CD14-positive monocyte (primary cell): ENCODE results near the gene GGT1. TPM values are rescaled to one million over a fixed set of nuclear protein-coding genes. Genes with fewer than 3 reads are reported as not detected.
"Not testable (repeated sequence)": the region's sequence is repeated elsewhere in the genome, so short reads cannot be mapped to it uniquely, and the experiment has no call there.

Source experiments
- DNase-seq, 3 donors: peaks; one replicate each; pipeline ENCODE4 v3.0.0-alpha.2; 2011 to 2022
- H2AFZ ChIP-seq: 2 replicates; pipeline ENCODE4 v1.6.0; 2012; ENCODE audit warnings: mild to moderate bottlenecking, low read depth, low read length, inconsistent platforms; ENCODE audit not compliant: insufficient read depth, poor library complexity, severe bottlenecking
- H3K27ac ChIP-seq, 2 donors: 1 replicate in 1 of 2; 2 replicates in 1 of 2; pipeline ENCODE4 v1.5.1; 2012 to 2013; ENCODE audit warnings: low read length in 2 of 2, control low read depth in 1 of 2, inconsistent platforms in 1 of 2, low read depth in 1 of 2, mild to moderate bottlenecking in 1 of 2
- H3K27me3 ChIP-seq, 2 donors: one replicate each; pipeline versions ENCODE4 v1.6.0 to v1.6.1; 2011 to 2013; ENCODE audit warnings: low read length in 2 of 2; ENCODE audit not compliant: control insufficient read depth in 2 of 2, insufficient read depth in 2 of 2
- H3K36me3 ChIP-seq, 2 donors: replicated peaks in 1 of 2; 1 replicate in 1 of 2; 2 replicates in 1 of 2; pipeline versions ENCODE4 v1.5.1 to v1.6.1; 2012 to 2013; ENCODE audit warnings: low read length in 2 of 2, control low read depth in 1 of 2, inconsistent platforms in 1 of 2, mild to moderate bottlenecking in 1 of 2; ENCODE audit not compliant: insufficient read depth in 2 of 2, control insufficient read depth in 1 of 2
- H3K4me1 ChIP-seq, 2 donors: 1 replicate in 1 of 2; 2 replicates in 1 of 2; pipeline versions ENCODE4 v1.5.1 to v1.6.1; 2012 to 2013; ENCODE audit warnings: low read length in 2 of 2, control low read depth in 1 of 2, inconsistent platforms in 1 of 2, mild to moderate bottlenecking in 1 of 2, moderate library complexity in 1 of 2; ENCODE audit not compliant: insufficient read depth in 2 of 2, control insufficient read depth in 1 of 2
- H3K4me2 ChIP-seq: replicated peaks from 2 replicates; pipeline ENCODE3; 2012; ENCODE audit warnings: low read length, moderate library complexity, mild to moderate bottlenecking; ENCODE audit not compliant: poor library complexity, severe bottlenecking; ENCODE audit errors: extremely low read depth
- H3K4me3 ChIP-seq, 3 experiments: fragments of 200-600 bp in 1 of 3; sonication (generic) in 1 of 3; replicated peaks in 1 of 3; 1 replicate in 2 of 3; 2 replicates in 1 of 3; pipeline ENCODE4 v1.5.1; 2011 to 2013; ENCODE audit warnings: low read length in 3 of 3, mild to moderate bottlenecking in 3 of 3, control low read depth in 2 of 3, low read depth in 2 of 3, inconsistent platforms in 1 of 3, moderate library complexity in 1 of 3
- H3K79me2 ChIP-seq: 2 replicates; pipeline ENCODE4 v1.6.0; 2012; ENCODE audit warnings: mild to moderate bottlenecking, control low read depth, inconsistent platforms, low read length, moderate library complexity; ENCODE audit not compliant: insufficient read depth
- H3K9ac ChIP-seq: 2 replicates; pipeline ENCODE4 v1.6.0; 2017; ENCODE audit warnings: low read length, mild to moderate bottlenecking; ENCODE audit not compliant: insufficient read depth, poor library complexity, severe bottlenecking
- H3K9me3 ChIP-seq, 2 donors: replicated peaks in 1 of 2; 1 replicate in 1 of 2; 2 replicates in 1 of 2; pipeline versions ENCODE4 v1.5.1 to v1.6.1; 2012 to 2013; ENCODE audit warnings: low read length in 2 of 2, control low read depth in 1 of 2; ENCODE audit not compliant: control insufficient read depth in 1 of 2, insufficient read depth in 1 of 2
- H4K20me1 ChIP-seq: 2 replicates; pipeline ENCODE4 v1.6.0; 2012; ENCODE audit warnings: mild to moderate bottlenecking, low read length, control low read depth, moderate library complexity; ENCODE audit not compliant: insufficient read depth
- H3K27ac Mint-ChIP-seq, 7 donors: one replicate each; pipeline ENCODE4 v1.8.0; 2020; ENCODE audit warnings: mild to moderate bottlenecking in 7 of 7, mixed read lengths in 7 of 7, moderate library complexity in 6 of 7, inconsistent platforms in 2 of 7
- H3K27me3 Mint-ChIP-seq, 3 donors: one replicate each; pipeline ENCODE4 v1.8.0; 2021 to 2022; ENCODE audit warnings: low read depth in 3 of 3, mild to moderate bottlenecking in 3 of 3, mixed read lengths in 3 of 3, moderate library complexity in 3 of 3, inconsistent platforms in 1 of 3
- H3K36me3 Mint-ChIP-seq, 2 donors: one replicate each; pipeline ENCODE4 v1.8.0; 2020; ENCODE audit warnings: mixed read lengths in 2 of 2, inconsistent platforms in 1 of 2, mild to moderate bottlenecking in 1 of 2
- H3K4me1 Mint-ChIP-seq: one replicate; pipeline ENCODE4 v1.8.0; 2020; ENCODE audit warnings: mild to moderate bottlenecking, mixed read lengths
- H3K4me3 Mint-ChIP-seq, 2 donors: one replicate each; pipeline ENCODE4 v1.8.0; 2020; ENCODE audit warnings: mild to moderate bottlenecking in 2 of 2, mixed read lengths in 2 of 2, moderate library complexity in 1 of 2
- H3K9me3 Mint-ChIP-seq, 7 donors: one replicate each; pipeline ENCODE4 v1.8.0; 2020 to 2022; ENCODE audit warnings: mixed read lengths in 7 of 7, mild to moderate bottlenecking in 6 of 7, moderate library complexity in 6 of 7, inconsistent platforms in 2 of 7
- WGBS: methylation state at CpG from one replicate; pipeline ENCODE4 v1.1.5; 2013; ENCODE audit warnings: missing lambda C conversion rate; ENCODE audit not compliant: insufficient coverage; 5-methylcytosine and 5-hydroxymethylcytosine counted together
- intact Hi-C, 2 donors: fragments of 100-400 bp; cut with micrococcal nuclease; formaldehyde crosslinking; loops; one replicate each; pipeline versions ENCODE4 v1.15.0 to v1.15.1; 2023
- polyA plus RNA-seq, 3 donors: library from polyadenylated mRNA; depleted of rRNA in 1 of 3; unstranded in 2 of 3; stranded (reverse) in 1 of 3; fragments of 300-500 nt in 2 of 3; fragments of >200 nt in 1 of 3; fragmentation: Illumina TruSeq in 2 of 3; gene quantifications; 1 replicate in 2 of 3; 2 replicates in 1 of 3; pipeline ENCODE4 v1.2.3, GENCODE V29; 2012 to 2021
- TF ChIP-seq, protein P1 (sequence below): fragments of 200-600 bp; IDR thresholded peaks from one replicate; pipeline ENCODE4 v1.8.0; 2022; ENCODE audit warnings: antibody characterized with exemption, mild to moderate bottlenecking

The GGT1 gene
- polyA plus RNA-seq, 3 donors: 16.0 to 26.5 (median 25.5) TPM

DNA sequence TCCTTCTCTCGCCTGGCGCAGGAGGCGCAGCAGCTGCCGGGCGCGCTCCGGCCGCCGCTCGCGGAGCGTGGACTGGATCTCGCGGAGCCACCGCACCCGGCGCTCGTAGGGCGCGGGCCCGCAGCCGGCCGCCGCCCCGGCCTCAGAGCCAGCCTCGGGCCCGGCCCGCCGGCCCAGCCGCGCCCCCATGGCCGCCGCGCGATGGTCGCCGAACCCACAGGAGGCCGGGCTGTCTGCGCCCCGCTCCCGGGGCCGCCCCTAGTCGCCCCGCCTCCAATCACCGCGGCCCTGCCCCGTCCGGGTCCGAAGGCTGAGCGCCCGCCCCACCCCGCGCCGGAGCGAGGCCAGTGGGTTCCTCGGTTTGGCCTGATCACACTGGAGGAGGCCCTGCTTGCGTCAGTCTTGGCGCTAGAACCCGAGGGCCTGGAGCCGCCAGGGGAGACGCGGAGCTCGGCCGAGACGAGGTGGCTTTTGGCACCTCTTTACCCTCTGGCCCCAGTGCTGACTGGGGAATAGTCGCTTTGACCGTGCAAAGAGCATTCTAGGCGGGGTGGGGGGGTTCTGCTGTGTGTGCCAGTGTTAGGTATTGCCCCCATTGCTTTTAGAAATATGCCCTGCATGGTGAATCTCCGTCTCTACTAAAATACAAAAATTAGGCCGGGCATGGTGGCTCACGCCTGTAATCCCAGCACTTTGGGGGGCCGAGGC lies 10.0 kb upstream of the GGT1 start, which contains the start of gene LRRC75B:
TSS of gene LRRC75B (minus strand) at position 223 of the 708 bp plus-strand sequence. CDS start at position 189, 34 bp downstream.
- DNase-seq: peak; percentile 47 to 57 (median 47)
- peak within 1 kb of the TSS; percentile 42 to 77 (median 42) for H3K4me3 ChIP-seq
- Mint-ChIP-seq H3K27ac (peak within 1 kb of the TSS in 6 of 7 donors; percentile 13 to 88 (median 67)), H3K27me3 (peaks cover 0 to 9% (median 2%) of the 10 kb centered on the region in 3 donors), H3K4me1 (peaks cover 9% of the 10 kb centered on the region), H3K9me3 (no peaks in the 10 kb centered on the region), H3K36me3 (no peaks in the 10 kb centered on the region), H3K4me3 (peak within 1 kb of the TSS; percentile 88 to 91)
- peak within 1 kb of the TSS; percentile 85 for H2AFZ ChIP-seq
- H3K9ac ChIP-seq: peak within 1 kb of the TSS; percentile 80
- H3K27ac ChIP-seq: peak within 1 kb of the TSS in 1 of 2 donors; percentile 36
- TF ChIP-seq, protein P1, sequence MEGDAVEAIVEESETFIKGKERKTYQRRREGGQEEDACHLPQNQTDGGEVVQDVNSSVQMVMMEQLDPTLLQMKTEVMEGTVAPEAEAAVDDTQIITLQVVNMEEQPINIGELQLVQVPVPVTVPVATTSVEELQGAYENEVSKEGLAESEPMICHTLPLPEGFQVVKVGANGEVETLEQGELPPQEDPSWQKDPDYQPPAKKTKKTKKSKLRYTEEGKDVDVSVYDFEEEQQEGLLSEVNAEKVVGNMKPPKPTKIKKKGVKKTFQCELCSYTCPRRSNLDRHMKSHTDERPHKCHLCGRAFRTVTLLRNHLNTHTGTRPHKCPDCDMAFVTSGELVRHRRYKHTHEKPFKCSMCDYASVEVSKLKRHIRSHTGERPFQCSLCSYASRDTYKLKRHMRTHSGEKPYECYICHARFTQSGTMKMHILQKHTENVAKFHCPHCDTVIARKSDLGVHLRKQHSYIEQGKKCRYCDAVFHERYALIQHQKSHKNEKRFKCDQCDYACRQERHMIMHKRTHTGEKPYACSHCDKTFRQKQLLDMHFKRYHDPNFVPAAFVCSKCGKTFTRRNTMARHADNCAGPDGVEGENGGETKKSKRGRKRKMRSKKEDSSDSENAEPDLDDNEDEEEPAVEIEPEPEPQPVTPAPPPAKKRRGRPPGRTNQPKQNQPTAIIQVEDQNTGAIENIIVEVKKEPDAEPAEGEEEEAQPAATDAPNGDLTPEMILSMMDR: no peak
- 6% methylated on average over 69 of the region's 72 CpGs for WGBS
- intact Hi-C loops: no loop called here
- H3K36me3 ChIP-seq: no peaks in the 10 kb centered on the region
- H3K4me1 ChIP-seq: peaks cover 8 to 15% of the 10 kb centered on the region in 2 donors
- no peaks in the 10 kb centered on the region for H3K79me2 ChIP-seq
- peak within 1 kb of the TSS; percentile 84 for H3K4me2 ChIP-seq
- no peaks in the 10 kb centered on the region for H3K9me3 ChIP-seq
- H4K20me1 ChIP-seq: no peaks in the 10 kb centered on the region
- no peaks in the 10 kb centered on the region for H3K27me3 ChIP-seq

DNA sequence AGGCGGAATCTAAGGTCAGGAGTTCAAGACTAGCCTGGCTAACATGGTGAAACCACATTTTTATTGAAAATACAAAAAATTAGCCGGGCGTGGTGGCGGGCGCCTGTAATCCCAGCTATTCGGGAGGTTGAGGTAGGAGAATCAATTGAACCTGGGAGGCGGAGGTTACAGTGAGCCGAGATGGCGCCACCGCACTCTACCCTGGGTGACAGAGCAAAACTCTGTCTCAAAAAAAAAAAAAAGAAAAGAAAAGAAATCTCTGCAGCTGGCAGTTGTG lies 9.5 kb upstream of the GGT1 start:
- 92% methylated on average over 8 of the region's 10 CpGs for WGBS
- intact Hi-C loops, H3K36me3 Mint-ChIP-seq, H3K9me3 ChIP-seq, H4K20me1 ChIP-seq, H3K27me3 Mint-ChIP-seq, DNase-seq, H3K4me1 Mint-ChIP-seq, H3K27ac ChIP-seq, H3K79me2 ChIP-seq, H3K9me3 Mint-ChIP-seq, H3K27me3 ChIP-seq, H3K36me3 ChIP-seq: not testable (repeated sequence)
- peak overlapping the region; percentile 84 for H3K4me2 ChIP-seq
- H3K9ac ChIP-seq: peak overlapping the region; percentile 80
- peak overlapping the region in 2 of 3 experiments; percentile 42 to 77 for H3K4me3 ChIP-seq
- Mint-ChIP-seq H3K4me3 (peak overlapping the region; percentile 72 to 81), H3K27ac (peak overlapping the region in 1 of 7 donors; percentile 78)
- peak overlapping the region; percentile 85 for H2AFZ ChIP-seq
- H3K4me1 ChIP-seq: peaks cover 8 to 15% of the 10 kb centered on the region in 2 donors
